Vagina (tissue), 2 donors: ENCODE data around the gene PBRM1.

ENCODE experiments used
- POLR2A ChIP-seq, 2 donors: fragments of 450-650 bp; IDR thresholded peaks; one replicate each; pipeline ENCODE4 v1.6.1; 2017; ENCODE audit warnings: antibody characterized with exemption in 2 of 2, mild to moderate bottlenecking in 2 of 2, moderate library complexity in 2 of 2
- POLR2AphosphoS5 ChIP-seq, 2 donors: sonication (generic); formaldehyde crosslinking; IDR thresholded peaks; one replicate each; pipeline ENCODE4 v1.9.0; 2017; ENCODE audit warnings: antibody characterized with exemption in 2 of 2, mild to moderate bottlenecking in 2 of 2, low read depth in 1 of 2; ENCODE audit not compliant: insufficient read depth in 1 of 2
- TF ChIP-seq, protein P1 (sequence below), 3 experiments: fragments of 450-650 bp in 2 of 3; fragments of 200-600 bp in 1 of 3; sonication (generic) in 1 of 3; IDR thresholded peaks; one replicate each; pipeline ENCODE4 v1.5.1; 2017 to 2019; ENCODE audit warnings: antibody characterized with exemption in 3 of 3, mild to moderate bottlenecking in 2 of 3, moderate library complexity in 2 of 3

DNA sequence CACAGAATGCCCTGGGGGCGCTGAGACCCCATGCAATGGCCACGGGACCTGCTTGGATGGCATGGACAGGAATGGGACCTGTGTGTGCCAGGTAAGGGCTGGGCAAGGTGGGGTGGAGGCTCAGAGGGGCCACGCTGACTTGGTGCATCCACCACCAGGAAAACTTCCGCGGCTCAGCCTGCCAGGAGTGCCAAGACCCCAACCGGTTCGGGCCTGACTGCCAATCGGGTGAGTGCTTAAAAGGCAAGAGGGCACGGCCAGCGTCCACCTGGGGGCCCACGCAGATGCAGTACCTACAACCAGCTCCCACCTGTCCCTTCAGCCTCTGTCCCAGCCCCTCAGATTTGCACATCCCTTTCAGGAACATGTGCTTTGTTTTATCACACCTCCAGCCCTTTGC is 183.7 kb downstream of the PBRM1 start:
- TF ChIP-seq, protein P1, sequence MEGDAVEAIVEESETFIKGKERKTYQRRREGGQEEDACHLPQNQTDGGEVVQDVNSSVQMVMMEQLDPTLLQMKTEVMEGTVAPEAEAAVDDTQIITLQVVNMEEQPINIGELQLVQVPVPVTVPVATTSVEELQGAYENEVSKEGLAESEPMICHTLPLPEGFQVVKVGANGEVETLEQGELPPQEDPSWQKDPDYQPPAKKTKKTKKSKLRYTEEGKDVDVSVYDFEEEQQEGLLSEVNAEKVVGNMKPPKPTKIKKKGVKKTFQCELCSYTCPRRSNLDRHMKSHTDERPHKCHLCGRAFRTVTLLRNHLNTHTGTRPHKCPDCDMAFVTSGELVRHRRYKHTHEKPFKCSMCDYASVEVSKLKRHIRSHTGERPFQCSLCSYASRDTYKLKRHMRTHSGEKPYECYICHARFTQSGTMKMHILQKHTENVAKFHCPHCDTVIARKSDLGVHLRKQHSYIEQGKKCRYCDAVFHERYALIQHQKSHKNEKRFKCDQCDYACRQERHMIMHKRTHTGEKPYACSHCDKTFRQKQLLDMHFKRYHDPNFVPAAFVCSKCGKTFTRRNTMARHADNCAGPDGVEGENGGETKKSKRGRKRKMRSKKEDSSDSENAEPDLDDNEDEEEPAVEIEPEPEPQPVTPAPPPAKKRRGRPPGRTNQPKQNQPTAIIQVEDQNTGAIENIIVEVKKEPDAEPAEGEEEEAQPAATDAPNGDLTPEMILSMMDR (IDR thresholded peaks at IDR 0.05): no peak
- TF ChIP-seq POLR2A (IDR thresholded peaks at IDR 0.05) (no peak), POLR2AphosphoS5 (IDR thresholded peaks at IDR 0.05; ENCODE audit: insufficient read depth in 1 of 2, low read depth in 1 of 2) (no peak)
